OCI-LY3 (cell line): ENCODE results near the gene CNGA4.

Experiments used
- H2AFZ ChIP-seq: fragments of 200-600, 300-600 bp; shearing (Covaris generic); 2 replicates; pipeline ENCODE4 v1.6.0; 2014; ENCODE audit warnings: antibody characterized with exemption, low read depth, low read length
- H3K27ac ChIP-seq: fragments of 200-600, 300-600 bp; sonication (generic); 2 replicates; pipeline ENCODE4 v1.5.1; 2014; ENCODE audit warnings: mild to moderate bottlenecking, low read length, moderate library complexity, mixed read lengths
- H3K27me3 ChIP-seq: fragments of 200-600, 300-600 bp; sonication (generic); 2 replicates; pipeline ENCODE4 v1.6.1; 2014; ENCODE audit warnings: low read depth, low read length, mixed read lengths
- H3K36me3 ChIP-seq: fragments of 200-600, 300-600 bp; sonication (generic); replicated peaks from 2 replicates; pipeline ENCODE3; 2014; ENCODE audit warnings: low read depth, low read length, mixed read lengths
- H3K4me1 ChIP-seq: fragments of 300-600, 200-600 bp; sonication (generic); 2 replicates; pipeline ENCODE4 v1.6.1; 2014; ENCODE audit warnings: low read length, mixed read lengths
- H3K4me2 ChIP-seq: fragments of 200-600, 300-600 bp; sonication (generic); 2 replicates; pipeline ENCODE4 v1.6.1; 2014; ENCODE audit warnings: low read length, mixed read lengths
- H3K4me3 ChIP-seq: fragments of 300-600, 200-600 bp; sonication (generic); 2 replicates; pipeline ENCODE4 v1.5.1; 2014; ENCODE audit warnings: antibody characterized with exemption, mild to moderate bottlenecking, low read length, moderate library complexity
- H3K79me2 ChIP-seq: fragments of 300-600, 200-600 bp; shearing (Covaris generic); 2 replicates; pipeline ENCODE4 v1.6.1; 2014; ENCODE audit warnings: mild to moderate bottlenecking, low read length, mixed read lengths
- H3K9ac ChIP-seq: fragments of 300-600, 200-600 bp; shearing (Covaris generic); 2 replicates; pipeline ENCODE4 v1.6.0; 2014; ENCODE audit warnings: mild to moderate bottlenecking, low read length, moderate library complexity
- H3K9me3 ChIP-seq: fragments of 200-600, 300-600 bp; shearing (Covaris generic); 2 replicates; pipeline ENCODE4 v1.6.1; 2014; ENCODE audit warnings: low read length, mixed read lengths; ENCODE audit not compliant: insufficient read depth
- H4K20me1 ChIP-seq: fragments of 200-600, 300-600 bp; sonication (generic); 2 replicates; pipeline ENCODE4 v1.6.1; 2016; ENCODE audit warnings: low read length, mixed read lengths; ENCODE audit not compliant: insufficient read depth
- EZH2phosphoT487 ChIP-seq: fragments of 200-600 bp; shearing (Covaris generic); IDR thresholded peaks from 2 replicates; pipeline ENCODE4 v1.6.1; 2018; ENCODE audit warnings: antibody characterized with exemption, mixed run types, low read depth
- TF ChIP-seq, protein P1 (sequence below): fragments of 200-600, 300-600 bp; sonication (generic); IDR thresholded peaks from 2 replicates; pipeline ENCODE4 v1.5.1; 2014; ENCODE audit warnings: antibody characterized with exemption, low read length, low read depth

CNGA4 gene

DNA sequence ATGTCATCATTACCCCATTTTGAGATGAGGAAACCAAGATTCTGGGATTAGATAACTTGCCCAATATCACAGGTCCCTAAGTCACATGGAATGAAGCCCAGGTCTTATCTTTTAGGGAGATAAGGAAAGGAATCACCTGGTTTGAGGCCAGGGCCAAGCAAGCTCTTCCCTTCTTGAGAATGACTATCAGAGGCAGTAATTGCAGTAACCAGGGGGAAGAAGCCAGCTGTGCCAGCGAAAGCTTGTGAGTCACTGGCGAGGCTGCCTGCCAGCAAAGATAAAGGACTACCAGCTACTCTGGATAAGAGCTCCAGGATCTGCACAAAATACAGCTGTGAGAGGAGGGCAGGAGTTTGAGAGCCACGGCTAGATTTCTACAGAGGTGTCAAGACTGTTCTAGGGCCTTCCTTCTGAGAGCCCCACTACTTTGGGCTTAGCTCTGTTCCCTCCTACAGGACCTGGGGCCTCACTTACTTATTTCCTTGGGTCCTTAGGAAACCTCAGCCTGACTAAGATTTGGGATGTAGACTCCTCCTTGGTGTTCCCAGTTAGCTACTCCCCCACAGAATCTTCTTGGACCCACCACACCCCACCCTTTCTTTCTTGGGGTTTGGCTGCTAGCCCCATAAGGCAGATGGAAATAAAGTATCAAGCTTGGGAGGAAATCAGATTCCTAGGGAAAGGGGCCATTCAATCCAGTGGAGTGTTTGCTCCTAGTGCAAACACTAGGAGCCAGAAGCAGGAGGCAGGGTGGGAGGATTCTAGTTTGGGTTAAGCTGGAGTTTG lies 11.1 kb downstream of the CNGA4 start:
- Histone ChIP-seq H3K4me2 (no peak overlapping the region), H3K4me3 (no peak overlapping the region), H4K20me1 (no peaks in the 10 kb centered on the region), H3K9ac (no peak overlapping the region), H3K27ac (no peak overlapping the region), H3K27me3 (no peaks in the 10 kb centered on the region), H3K4me1 (no peaks in the 10 kb centered on the region), H2AFZ (no peak overlapping the region), H3K36me3 (no peaks in the 10 kb centered on the region), H3K79me2 (no peaks in the 10 kb centered on the region), H3K9me3 (no peaks in the 10 kb centered on the region)
- TF ChIP-seq EZH2phosphoT487 = no peak
- TF ChIP-seq, protein P1, sequence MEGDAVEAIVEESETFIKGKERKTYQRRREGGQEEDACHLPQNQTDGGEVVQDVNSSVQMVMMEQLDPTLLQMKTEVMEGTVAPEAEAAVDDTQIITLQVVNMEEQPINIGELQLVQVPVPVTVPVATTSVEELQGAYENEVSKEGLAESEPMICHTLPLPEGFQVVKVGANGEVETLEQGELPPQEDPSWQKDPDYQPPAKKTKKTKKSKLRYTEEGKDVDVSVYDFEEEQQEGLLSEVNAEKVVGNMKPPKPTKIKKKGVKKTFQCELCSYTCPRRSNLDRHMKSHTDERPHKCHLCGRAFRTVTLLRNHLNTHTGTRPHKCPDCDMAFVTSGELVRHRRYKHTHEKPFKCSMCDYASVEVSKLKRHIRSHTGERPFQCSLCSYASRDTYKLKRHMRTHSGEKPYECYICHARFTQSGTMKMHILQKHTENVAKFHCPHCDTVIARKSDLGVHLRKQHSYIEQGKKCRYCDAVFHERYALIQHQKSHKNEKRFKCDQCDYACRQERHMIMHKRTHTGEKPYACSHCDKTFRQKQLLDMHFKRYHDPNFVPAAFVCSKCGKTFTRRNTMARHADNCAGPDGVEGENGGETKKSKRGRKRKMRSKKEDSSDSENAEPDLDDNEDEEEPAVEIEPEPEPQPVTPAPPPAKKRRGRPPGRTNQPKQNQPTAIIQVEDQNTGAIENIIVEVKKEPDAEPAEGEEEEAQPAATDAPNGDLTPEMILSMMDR = no peak

DNA sequence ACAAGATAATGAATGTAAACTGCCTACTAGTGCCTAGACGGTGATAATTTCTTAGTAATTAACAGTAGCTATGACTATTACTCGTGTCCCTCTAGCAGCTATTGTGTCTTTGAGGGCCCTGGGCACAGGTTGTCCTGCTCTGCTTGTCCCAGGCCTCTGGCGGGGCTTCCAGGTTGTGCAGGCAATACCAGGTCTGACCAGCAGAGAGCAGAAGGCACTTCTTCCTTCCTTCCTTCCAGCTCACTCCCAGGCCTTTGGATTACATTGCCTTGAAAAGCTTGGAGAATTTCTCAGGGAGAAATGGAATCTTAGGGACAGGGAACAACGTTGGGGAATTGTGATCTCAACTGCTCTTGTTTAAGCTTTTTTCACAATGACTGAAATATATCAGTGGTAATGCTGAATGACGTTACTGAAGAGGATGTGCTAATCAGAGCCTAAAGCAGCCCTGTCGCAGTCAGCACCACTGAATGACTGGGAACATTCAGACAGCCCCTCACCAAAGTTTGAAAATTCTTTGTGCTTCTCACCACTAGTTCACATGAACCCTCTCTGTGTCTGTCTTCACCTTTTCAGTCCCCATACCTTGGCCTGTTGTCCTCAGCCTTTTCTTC lies 12.3 kb downstream of the CNGA4 start:
- H3K27ac ChIP-seq = no peak overlapping the region
- H3K9ac ChIP-seq = no peak overlapping the region
- no peak overlapping the region for H3K4me2 ChIP-seq
- no peaks in the 10 kb centered on the region for H3K36me3 ChIP-seq
- H3K4me1 ChIP-seq = no peaks in the 10 kb centered on the region
- H2AFZ ChIP-seq = peak overlapping the region; percentile 15; the same call in 1 of the 2 replicates
- H3K4me3 ChIP-seq = no peak overlapping the region
- H3K79me2 ChIP-seq = no peaks in the 10 kb centered on the region
- H3K27me3 ChIP-seq = peaks cover 8% of the 10 kb centered on the region
- TF ChIP-seq EZH2phosphoT487 = no peak
- TF ChIP-seq, protein P1 = peak; percentile 74
- no peaks in the 10 kb centered on the region for H4K20me1 ChIP-seq
- no peaks in the 10 kb centered on the region for H3K9me3 ChIP-seq

DNA sequence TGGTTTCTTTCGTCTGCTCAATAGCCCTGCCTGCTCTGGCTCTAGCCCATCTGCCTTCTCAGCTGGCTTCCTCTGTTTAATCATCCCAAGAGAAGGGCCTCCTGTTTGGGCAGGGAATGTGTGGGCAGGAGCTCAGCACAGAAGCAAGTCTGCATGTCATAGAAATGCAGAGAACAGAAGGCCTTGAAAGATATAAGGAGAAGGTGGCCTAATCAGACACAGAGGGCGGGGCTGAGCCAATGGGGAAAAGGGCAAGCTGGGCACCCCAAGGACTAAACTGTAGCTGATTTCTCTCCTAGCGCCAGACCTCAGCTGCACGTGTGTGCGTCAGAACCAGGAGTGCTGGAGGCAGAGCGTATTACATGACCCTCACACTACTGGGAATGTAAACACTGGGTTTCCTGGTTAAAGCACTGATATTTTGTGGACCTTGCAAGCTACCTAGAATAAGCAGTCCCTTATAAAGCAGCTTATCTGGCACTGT lies 13.1 kb downstream of the CNGA4 start:
- no peak overlapping the region for H2AFZ ChIP-seq
- H3K4me1 ChIP-seq = no peaks in the 10 kb centered on the region
- H3K27ac ChIP-seq = no peak overlapping the region
- no peaks in the 10 kb centered on the region for H4K20me1 ChIP-seq
- no peak overlapping the region for H3K4me2 ChIP-seq
- H3K9me3 ChIP-seq = no peaks in the 10 kb centered on the region
- H3K36me3 ChIP-seq = no peaks in the 10 kb centered on the region
- TF ChIP-seq, protein P1 = no peak
- no peak for TF ChIP-seq EZH2phosphoT487
- H3K9ac ChIP-seq = no peak overlapping the region
- H3K4me3 ChIP-seq = no peak overlapping the region
- H3K27me3 ChIP-seq = peaks cover 13% of the 10 kb centered on the region
- no peaks in the 10 kb centered on the region for H3K79me2 ChIP-seq

DNA sequence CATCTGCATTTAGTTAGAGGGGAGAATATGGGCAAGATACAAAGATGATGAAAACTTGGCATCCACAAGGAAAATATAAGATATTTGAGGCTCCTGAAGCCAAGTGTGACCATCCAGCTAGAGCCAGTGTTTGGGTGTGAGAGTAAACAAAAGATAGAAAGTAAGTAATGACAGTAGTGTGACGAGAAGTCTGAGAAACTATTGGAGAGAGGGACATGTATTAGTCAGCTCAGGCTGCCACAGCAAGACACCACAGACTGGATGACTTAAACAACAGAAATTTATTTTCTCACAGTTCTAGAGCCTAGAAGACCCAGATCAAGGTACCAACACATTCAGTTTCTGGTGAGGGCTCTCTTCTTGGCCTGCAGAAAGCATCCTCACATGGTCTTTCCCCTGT lies 14.3 kb downstream of the CNGA4 start:
- no peak for TF ChIP-seq EZH2phosphoT487
- TF ChIP-seq, protein P1 = no peak
- Histone ChIP-seq H3K36me3 (no peaks in the 10 kb centered on the region), H3K4me1 (no peaks in the 10 kb centered on the region), H2AFZ (no peak overlapping the region), H3K4me2 (no peak overlapping the region), H3K79me2 (no peaks in the 10 kb centered on the region), H3K27ac (no peak overlapping the region), H4K20me1 (no peaks in the 10 kb centered on the region), H3K4me3 (no peak overlapping the region), H3K9me3 (no peaks in the 10 kb centered on the region), H3K27me3 (peaks cover 22% of the 10 kb centered on the region), H3K9ac (no peak overlapping the region)
